ENCODE measurements around the gene FAS.

GRCh38 chr10:89051593-89051992 is 61.0 kb downstream of the FAS start:
- TF ChIP-seq CTCF (IDR thresholded peaks at IDR 0.05) (no peak), POLR2A (IDR thresholded peaks at IDR 0.05) (no peak), POLR2AphosphoS5 (IDR thresholded peaks at IDR 0.05) (no peak), EP300 (IDR thresholded peaks at IDR 0.05) (no peak)
